Mesodermal cell (in vitro differentiated cells): Measurements from ENCODE around the gene CDKN2B.
A peak's percentile ranks its signal among the peaks of the same experiment; 100 is the strongest.

ENCODE experiments used
- H3K27ac ChIP-seq: 2 replicates; pipeline ENCODE4 v1.7.0; 2013; ENCODE audit warnings: mild to moderate bottlenecking, low read depth, low read length, moderate library complexity; ENCODE audit not compliant: severe bottlenecking
- H3K36me3 ChIP-seq: 2 replicates; pipeline ENCODE4 v1.7.1; 2013; ENCODE audit warnings: mild to moderate bottlenecking, low read length, moderate library complexity; ENCODE audit not compliant: control insufficient read depth, insufficient read depth
- H3K4me1 ChIP-seq: one replicate; pipeline ENCODE4 v1.7.1; 2013; ENCODE audit warnings: mild to moderate bottlenecking, low read length; ENCODE audit not compliant: insufficient read depth, control insufficient read depth, poor library complexity, severe bottlenecking
- H3K4me3 ChIP-seq: 2 replicates; pipeline ENCODE4 v1.7.0; 2013; ENCODE audit warnings: low read length, control low read depth, mild to moderate bottlenecking; ENCODE audit not compliant: insufficient read depth, poor library complexity, severe bottlenecking; ENCODE audit errors: extremely low read depth
- H3K9me3 ChIP-seq: 2 replicates; pipeline ENCODE4 v1.7.1; 2013; ENCODE audit warnings: mild to moderate bottlenecking, low read length, moderate library complexity; ENCODE audit not compliant: control insufficient read depth
- WGBS, 2 experiments: methylation state at CpG; one replicate each; pipeline ENCODE4 v1.1.5; 2013; ENCODE audit warnings: missing lambda C conversion rate in 2 of 2; ENCODE audit not compliant: insufficient coverage in 2 of 2; 5-methylcytosine and 5-hydroxymethylcytosine counted together

Gene CDKN2B

GRCh38 chr9:21982861-21983560 is 26.1 kb downstream of the CDKN2B start:
- no CpG with 5 or more reads among the region's 1 CpG for WGBS, 2 experiments
- H3K9me3 ChIP-seq = no peaks in the 10 kb centered on the region
- no peak overlapping the region for H3K4me3 ChIP-seq
- H3K27ac ChIP-seq = no peak overlapping the region
- no peaks in the 10 kb centered on the region for H3K4me1 ChIP-seq
- H3K36me3 ChIP-seq = no peaks in the 10 kb centered on the region

GRCh38 chr9:21982391-21982790 is 26.7 kb downstream of the CDKN2B start:
- H3K4me3 ChIP-seq = no peak overlapping the region
- H3K4me1 ChIP-seq = no peaks in the 10 kb centered on the region
- no peaks in the 10 kb centered on the region for H3K36me3 ChIP-seq
- no peaks in the 10 kb centered on the region for H3K9me3 ChIP-seq
- no CpG with 5 or more reads among the region's 1 CpG for WGBS, 2 experiments
- no peak overlapping the region for H3K27ac ChIP-seq

- WGBS, 2 experiments = 26% methylated on average over 14 to 17 of the region's 19 CpGs
- Histone ChIP-seq H3K27ac (no peak overlapping the region), H3K36me3 (no peaks in the 10 kb centered on the region), H3K4me3 (no peak overlapping the region), H3K4me1 (peaks cover 6% of the 10 kb centered on the region), H3K9me3 (no peaks in the 10 kb centered on the region)
These were observed 32.7 kb downstream of the CDKN2B start for GRCh38 chr9:21976334-21976875.

- Histone ChIP-seq H3K4me1 (peaks cover 8% of the 10 kb centered on the region), H3K4me3 (peak overlapping the region; percentile 43), H3K9me3 (no peaks in the 10 kb centered on the region), H3K27ac (no peak overlapping the region), H3K36me3 (no peaks in the 10 kb centered on the region)
- WGBS, 2 experiments = 0 to 2% methylated on average over 21 to 30 of the region's 51 CpGs
These were observed 34.2 kb downstream of the CDKN2B start for GRCh38 chr9:21974722-21975409.

GRCh38 chr9:21974343-21974721 is 34.8 kb downstream of the CDKN2B start:
- Histone ChIP-seq H3K27ac (no peak overlapping the region), H3K9me3 (no peaks in the 10 kb centered on the region), H3K4me1 (peaks cover 8% of the 10 kb centered on the region), H3K4me3 (peak overlapping the region; percentile 43), H3K36me3 (no peaks in the 10 kb centered on the region)
- WGBS, 2 experiments = 1 to 3% methylated on average over 19 of the region's 21 CpGs

- no peak overlapping the region for H3K27ac ChIP-seq
- no peaks in the 10 kb centered on the region for H3K36me3 ChIP-seq
- peaks cover 20% of the 10 kb centered on the region for H3K4me1 ChIP-seq
- no peaks in the 10 kb centered on the region for H3K9me3 ChIP-seq
- H3K4me3 ChIP-seq = no peak overlapping the region
These were observed 36.7 kb downstream of the CDKN2B start for GRCh38 chr9:21972361-21972760.

- 2 to 4% methylated on average over 26 to 41 of the region's 45 CpGs for WGBS, 2 experiments
- Histone ChIP-seq H3K9me3 (no peaks in the 10 kb centered on the region), H3K36me3 (no peaks in the 10 kb centered on the region), H3K4me1 (peaks cover 21% of the 10 kb centered on the region), H3K4me3 (no peak overlapping the region), H3K27ac (no peak overlapping the region)
These were observed 38.1 kb downstream of the CDKN2B start for GRCh38 chr9:21970800-21971640.

GRCh38 chr9:21969951-21970799 is 38.9 kb downstream of the CDKN2B start:
- Histone ChIP-seq H3K4me1 (peaks cover 24% of the 10 kb centered on the region), H3K27ac (no peak overlapping the region), H3K36me3 (no peaks in the 10 kb centered on the region), H3K4me3 (no peak overlapping the region), H3K9me3 (no peaks in the 10 kb centered on the region)
- WGBS, 2 experiments = 9 to 29% methylated on average over 19 to 21 of the region's 24 CpGs

GRCh38 chr9:21969011-21969940 is 39.8 kb downstream of the CDKN2B start:
- H3K4me1 ChIP-seq = peaks cover 21% of the 10 kb centered on the region
- H3K36me3 ChIP-seq = no peaks in the 10 kb centered on the region
- WGBS, 2 experiments = 5 to 14% methylated on average over 7 to 13 of the region's 28 CpGs
- no peaks in the 10 kb centered on the region for H3K9me3 ChIP-seq
- H3K4me3 ChIP-seq = no peak overlapping the region
- no peak overlapping the region for H3K27ac ChIP-seq
